Measurements from ENCODE around the gene C3orf49. TPM values are rescaled to one million over a fixed set of nuclear protein-coding genes. Genes with fewer than 3 reads are reported as not detected.

The C3orf49 gene, protein sequence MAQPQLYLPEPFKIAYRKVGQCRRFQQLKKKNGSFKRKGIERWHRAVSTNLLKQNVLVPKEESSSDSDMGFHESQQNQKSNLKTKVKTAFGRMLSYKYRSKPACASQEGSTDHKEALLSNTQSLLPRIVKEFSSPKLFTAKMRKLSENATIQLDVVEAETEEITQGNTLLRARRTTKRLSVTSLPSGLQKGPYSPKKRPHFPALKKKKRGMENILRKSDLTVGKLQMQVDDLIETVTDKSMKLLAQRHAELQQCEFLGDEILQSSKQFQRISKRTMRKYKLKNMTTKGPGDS
- total RNA-seq = not detected

GRCh38 chr3:63819151-63819398 is at the start of gene C3orf49:
Gene C3orf49 (plus strand): TSS chr3:63819299. CDS start chr3:63819472, 173 bp downstream.
- no peak for TF ChIP-seq POLR2A (IDR thresholded peaks at IDR 0.05)
- TF ChIP-seq, protein P1, sequence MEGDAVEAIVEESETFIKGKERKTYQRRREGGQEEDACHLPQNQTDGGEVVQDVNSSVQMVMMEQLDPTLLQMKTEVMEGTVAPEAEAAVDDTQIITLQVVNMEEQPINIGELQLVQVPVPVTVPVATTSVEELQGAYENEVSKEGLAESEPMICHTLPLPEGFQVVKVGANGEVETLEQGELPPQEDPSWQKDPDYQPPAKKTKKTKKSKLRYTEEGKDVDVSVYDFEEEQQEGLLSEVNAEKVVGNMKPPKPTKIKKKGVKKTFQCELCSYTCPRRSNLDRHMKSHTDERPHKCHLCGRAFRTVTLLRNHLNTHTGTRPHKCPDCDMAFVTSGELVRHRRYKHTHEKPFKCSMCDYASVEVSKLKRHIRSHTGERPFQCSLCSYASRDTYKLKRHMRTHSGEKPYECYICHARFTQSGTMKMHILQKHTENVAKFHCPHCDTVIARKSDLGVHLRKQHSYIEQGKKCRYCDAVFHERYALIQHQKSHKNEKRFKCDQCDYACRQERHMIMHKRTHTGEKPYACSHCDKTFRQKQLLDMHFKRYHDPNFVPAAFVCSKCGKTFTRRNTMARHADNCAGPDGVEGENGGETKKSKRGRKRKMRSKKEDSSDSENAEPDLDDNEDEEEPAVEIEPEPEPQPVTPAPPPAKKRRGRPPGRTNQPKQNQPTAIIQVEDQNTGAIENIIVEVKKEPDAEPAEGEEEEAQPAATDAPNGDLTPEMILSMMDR (IDR thresholded peaks at IDR 0.05) = no peak
- H3K27ac ChIP-seq = no peak within 1 kb of the TSS
- no peaks in the 10 kb centered on the region for H3K27me3 ChIP-seq
- no peak within 1 kb of the TSS for H3K4me3 ChIP-seq
- peaks cover 0 to 12% (median 0%) of the 10 kb centered on the region in 3 donors for H3K4me1 ChIP-seq
- DNase-seq = no peak
- H3K36me3 ChIP-seq = no peaks in the 10 kb centered on the region
- 89 to 92% methylated on average over 1 of the region's 1 CpG for WGBS, 2 donors
- no peaks in the 10 kb centered on the region for H3K9me3 ChIP-seq
- intact Hi-C loops (cut with DNase I) = loop anchor here (5.0 kb wide), 1 partner anchor 472 kb away; no protein-coding TSS in a partner anchor

DNA sequence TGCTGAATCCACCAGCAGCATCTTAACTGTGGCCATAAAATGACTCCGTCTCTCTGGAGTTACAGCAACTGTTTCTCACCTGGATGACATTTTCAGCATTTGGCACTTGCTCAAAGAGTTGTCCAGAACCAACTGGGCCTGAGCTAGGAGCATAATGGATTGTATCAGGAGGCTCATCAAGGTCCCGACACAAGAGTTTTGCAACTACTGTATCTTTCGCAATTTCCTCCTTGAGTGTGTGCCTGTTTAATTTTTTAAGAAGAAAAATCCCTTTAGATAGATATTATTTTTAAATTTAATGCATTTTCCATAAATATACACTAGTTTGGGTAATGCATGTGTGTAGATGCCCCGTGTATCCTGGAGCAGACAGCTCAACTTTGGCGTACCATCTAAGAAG is 44.3 kb upstream of the C3orf49 start:
- intact Hi-C loops (cut with DNase I) = no loop called here
- no peaks in the 10 kb centered on the region for H3K9me3 ChIP-seq
- H3K36me3 ChIP-seq = no peaks in the 10 kb centered on the region
- no peak overlapping the region for H3K4me3 ChIP-seq
- H3K4me1 ChIP-seq = no peaks in the 10 kb centered on the region
- no peaks in the 10 kb centered on the region for H3K27me3 ChIP-seq
- TF ChIP-seq, protein P1 (IDR thresholded peaks at IDR 0.05) = no peak
- TF ChIP-seq POLR2A (IDR thresholded peaks at IDR 0.05) = no peak
- no peak overlapping the region for H3K27ac ChIP-seq
- DNase-seq = no peak
- 75 to 78% methylated on average over 5 of the region's 5 CpGs for WGBS, 2 donors

DNA sequence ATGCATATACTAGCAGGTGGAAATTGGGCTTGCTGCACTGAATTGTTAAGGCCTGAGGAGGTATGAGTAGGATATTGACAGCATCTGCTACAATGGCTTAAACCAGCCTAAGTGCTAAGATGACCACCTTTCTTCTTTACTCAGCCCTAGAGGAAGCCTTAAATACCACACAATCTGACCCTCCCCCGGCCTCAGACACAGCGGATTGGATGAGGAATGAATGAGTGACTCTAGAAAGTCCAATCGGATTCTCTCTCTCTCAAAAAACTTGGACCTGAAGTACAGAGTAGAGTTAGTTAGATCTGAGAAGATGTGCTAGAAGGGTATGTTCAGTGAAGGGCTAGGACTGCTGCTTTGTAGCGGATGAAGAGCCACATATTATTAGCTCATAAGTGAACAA is 39.9 kb upstream of the C3orf49 start:
- Histone ChIP-seq H3K27me3 (no peaks in the 10 kb centered on the region), H3K4me1 (no peaks in the 10 kb centered on the region), H3K9me3 (no peaks in the 10 kb centered on the region), H3K4me3 (no peak overlapping the region), H3K27ac (no peak overlapping the region), H3K36me3 (no peaks in the 10 kb centered on the region)
- TF ChIP-seq POLR2A (IDR thresholded peaks at IDR 0.05) = no peak
- TF ChIP-seq, protein P1 (IDR thresholded peaks at IDR 0.05) = no peak
- intact Hi-C loops (cut with DNase I) = no loop called here
- no peak for DNase-seq
- WGBS, 2 donors = 86 to 92% methylated on average over 4 of the region's 4 CpGs

DNA sequence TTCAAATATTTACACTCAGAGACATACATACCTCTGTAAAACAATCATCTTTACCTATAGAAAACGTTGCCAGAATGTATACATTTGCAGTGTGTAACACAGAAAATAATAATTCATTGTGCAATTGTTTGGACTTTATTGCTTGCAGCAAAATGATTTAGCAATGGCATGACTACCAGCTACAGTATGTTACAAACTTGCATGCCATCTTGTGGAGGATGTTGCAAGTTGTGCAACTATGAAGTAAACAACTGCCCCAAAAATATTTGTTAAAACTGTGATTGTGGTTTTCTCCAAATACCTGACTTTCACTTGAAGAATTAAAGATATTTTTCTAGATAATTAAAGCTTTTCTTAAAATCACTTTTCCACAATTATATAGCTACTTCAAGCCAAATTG is 27.1 kb upstream of the C3orf49 start:
- Histone ChIP-seq H3K36me3 (no peaks in the 10 kb centered on the region), H3K4me1 (no peaks in the 10 kb centered on the region), H3K4me3 (no peak overlapping the region), H3K27ac (no peak overlapping the region), H3K9me3 (no peaks in the 10 kb centered on the region), H3K27me3 (no peaks in the 10 kb centered on the region)
- intact Hi-C loops (cut with DNase I) = no loop called here
- no peak for DNase-seq
- no peak for TF ChIP-seq POLR2A (IDR thresholded peaks at IDR 0.05)
- TF ChIP-seq, protein P1 (IDR thresholded peaks at IDR 0.05) = peak in 3 of 6 experiments; percentile 19 to 52 (median 26)
- 0% methylated on average over 1 of the region's 1 CpG for WGBS, 2 donors

DNA sequence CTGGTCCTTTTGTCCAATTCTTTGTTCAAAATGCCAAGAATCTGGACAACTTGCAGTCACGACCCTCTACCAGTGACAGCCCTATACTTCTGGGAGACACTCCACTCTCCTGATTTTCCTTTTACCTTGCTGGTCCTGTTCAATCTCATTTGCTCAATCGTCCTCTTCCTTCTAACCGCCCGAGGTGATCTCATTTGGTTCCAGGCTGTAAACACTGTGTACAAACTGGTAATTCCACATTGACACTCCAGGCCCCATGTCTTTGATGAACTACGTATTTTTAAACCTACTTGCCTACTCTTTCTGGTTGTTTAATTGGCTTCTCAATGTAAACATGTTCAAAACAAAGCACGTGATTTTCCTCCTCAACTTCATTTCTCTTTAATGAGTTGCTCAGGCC is 23.7 kb upstream of the C3orf49 start:
- 44 to 45% methylated on average over 6 of the region's 6 CpGs for WGBS, 2 donors
- H3K36me3 ChIP-seq = no peaks in the 10 kb centered on the region
- TF ChIP-seq, protein P1 (IDR thresholded peaks at IDR 0.05) = no peak
- no peak for TF ChIP-seq POLR2A (IDR thresholded peaks at IDR 0.05)
- no peaks in the 10 kb centered on the region for H3K9me3 ChIP-seq
- no peaks in the 10 kb centered on the region for H3K27me3 ChIP-seq
- H3K27ac ChIP-seq = no peak overlapping the region
- no peak overlapping the region for H3K4me3 ChIP-seq
- H3K4me1 ChIP-seq = no peaks in the 10 kb centered on the region
- DNase-seq = no peak
- intact Hi-C loops (cut with DNase I) = no loop called here

Measured in esophagus squamous epithelium (tissue), 5 donors.